ENCODE data around the gene USP20. TPM values are rescaled to one million over a fixed set of nuclear protein-coding genes. Genes with fewer than 3 reads are reported as not detected.

Gene USP20
- total RNA-seq (2022; extraction: Qiagen RNA extraction; ENCODE audit: low read depth): 5.1 to 6.1 TPM (median 5.4 TPM) in 5 replicates

GRCh38 chr9:129835128-129835859 lies at the start of gene USP20, which contains the start of gene C9orf78:
Gene USP20, plus strand, starts transcription at chr9:129835458. Its CDS starts 17,098 bp downstream, at chr9:129852556.
Gene C9orf78, minus strand, starts transcription at chr9:129835275. Its CDS starts 54 bp downstream, at chr9:129835221.

GRCh38 chr9:129802833-129803675 lies 32.2 kb upstream of the USP20 start, which contains the start of gene TOR1B:
Gene TOR1B, plus strand, starts transcription at chr9:129803184. Its CDS starts 29 bp downstream, at chr9:129803213.

GRCh38 chr9:129823935-129824601 lies 11.2 kb upstream of the USP20 start, which contains the start of gene TOR1A:
Gene TOR1A, minus strand, starts transcription at chr9:129824136. Its CDS starts 51 bp downstream, at chr9:129824085.

Other genes with a start within 250 kb of the USP20 start
- not detected in 5 replicates for gene C9orf50, start 214.4 kb upstream of the USP20 start, total RNA-seq (2022; extraction: Qiagen RNA extraction; ENCODE audit: low read depth)
- 71.6 to 104 TPM (median 93.0 TPM) in 5 replicates for gene NTMT1, start 209.3 kb upstream of the USP20 start, total RNA-seq (2022; extraction: Qiagen RNA extraction; ENCODE audit: low read depth)
- gene ASB6, start 193.3 kb upstream of the USP20 start, total RNA-seq (2022; extraction: Qiagen RNA extraction; ENCODE audit: low read depth): 16.9 to 26.8 TPM (median 25.8 TPM) in 5 replicates
- 3.6 to 12.5 TPM (median 11.3 TPM) in 5 replicates for gene PRRX2, start 169.8 kb upstream of the USP20 start, total RNA-seq (2022; extraction: Qiagen RNA extraction; ENCODE audit: low read depth)
- 117 to 168 TPM (median 139 TPM) in 5 replicates for gene PTGES, start 82.4 kb upstream of the USP20 start, total RNA-seq (2022; extraction: Qiagen RNA extraction; ENCODE audit: low read depth)
- 21.3 to 25.8 TPM (median 24.3 TPM) in 5 replicates for gene TOR1B, start 32.3 kb upstream of the USP20 start, total RNA-seq (2022; extraction: Qiagen RNA extraction; ENCODE audit: low read depth)
- gene TOR1A, start 11.3 kb upstream of the USP20 start, total RNA-seq (2022; extraction: Qiagen RNA extraction; ENCODE audit: low read depth): 55.8 to 62.4 TPM (median 60.4 TPM) in 5 replicates
- 49.5 to 64.6 TPM (median 52.2 TPM) in 5 replicates for gene C9orf78, start 183 bp upstream of the USP20 start, total RNA-seq (2022; extraction: Qiagen RNA extraction; ENCODE audit: low read depth)
- 11.6 to 15.5 TPM (median 13.8 TPM) in 5 replicates for gene FNBP1, start 207.7 kb downstream of the USP20 start, total RNA-seq (2022; extraction: Qiagen RNA extraction; ENCODE audit: low read depth)
- 23.5 to 30.6 TPM (median 26.8 TPM) in 5 replicates for gene GPR107, start 218.4 kb downstream of the USP20 start, total RNA-seq (2022; extraction: Qiagen RNA extraction; ENCODE audit: low read depth)

Measured in A549 treated with ZK216348 at 1 μM for 4 hours (cell line).